Measurements from ENCODE around the gene ELOVL5.
A peak's percentile ranks its signal among the peaks of the same experiment; 100 is the strongest.

Gene ELOVL5

GRCh38 chr6:53238311-53238710 is 110.4 kb downstream of the ELOVL5 start:
- H3K27ac ChIP-seq (ENCODE audit: low read length), result no peak overlapping the region
- no peaks in the 10 kb centered on the region for H3K36me3 ChIP-seq (replicated peaks; ENCODE audit: insufficient read depth, low read length)
- no peak overlapping the region for H3K4me3 ChIP-seq (ENCODE audit: low read length)
- no peak for TF ChIP-seq CTCF (IDR thresholded peaks at IDR 0.05; ENCODE audit: low read length)
- no peak for TF ChIP-seq EZH2phosphoT487 (IDR thresholded peaks at IDR 0.05; ENCODE audit: low read length)
- no peak for TF ChIP-seq EZH2 (optimal IDR thresholded peaks at IDR 0.05; ENCODE audit: low read depth, low read length)
- H3K4me2 ChIP-seq (ENCODE audit: low read depth, low read length), result no peak overlapping the region
- no peaks in the 10 kb centered on the region for H3K9me3 ChIP-seq (replicated peaks; ENCODE audit: insufficient read depth, low read length)
- H2AFZ ChIP-seq (ENCODE audit: low read length), result no peak overlapping the region
- H3K27me3 ChIP-seq (replicated peaks; ENCODE audit: insufficient read depth, low read length), result no peaks in the 10 kb centered on the region
- no peak for DNase-seq
- H3K4me1 ChIP-seq (ENCODE audit: low read length), result peaks cover 15% of the 10 kb centered on the region; the same call in 1 of the 2 replicates
- 0 out of 2 replicates have a peak, but pooled peaks cover 5% of the 10 kb centered on the region for H3F3A ChIP-seq (ENCODE audit: insufficient read depth, low read length)
- no peak overlapping the region for H3K9ac ChIP-seq (ENCODE audit: low read length)
- H4K20me1 ChIP-seq (ENCODE audit: insufficient read depth, low read length), result no peaks in the 10 kb centered on the region
- no peaks in the 10 kb centered on the region for H3K79me2 ChIP-seq (ENCODE audit: low read length)
- no peaks in the 10 kb centered on the region for H3K9me2 ChIP-seq (replicated peaks; ENCODE audit: insufficient read depth, low read length)

GRCh38 chr6:53236241-53236640 is 112.5 kb downstream of the ELOVL5 start:
- Histone ChIP-seq H3K9me2 (replicated peaks; ENCODE audit: insufficient read depth, low read length) (no peaks in the 10 kb centered on the region), H3K4me1 (ENCODE audit: low read length) (peaks cover 15% of the 10 kb centered on the region; the same call in 1 of the 2 replicates), H3K4me3 (ENCODE audit: low read length) (peak overlapping the region; percentile 36), H3K79me2 (ENCODE audit: low read length) (no peaks in the 10 kb centered on the region), H3K4me2 (ENCODE audit: low read depth, low read length) (peak overlapping the region; percentile 68; the same call in 1 of the 2 replicates), H3K27me3 (replicated peaks; ENCODE audit: insufficient read depth, low read length) (no peaks in the 10 kb centered on the region), H3K27ac (ENCODE audit: low read length) (no peak overlapping the region), H4K20me1 (ENCODE audit: insufficient read depth, low read length) (no peaks in the 10 kb centered on the region), H2AFZ (ENCODE audit: low read length) (no peak overlapping the region), H3K9ac (ENCODE audit: low read length) (no peak overlapping the region), H3F3A (ENCODE audit: insufficient read depth, low read length) (0 out of 2 replicates have a peak, but pooled peaks cover 5% of the 10 kb centered on the region), H3K9me3 (replicated peaks; ENCODE audit: insufficient read depth, low read length) (no peaks in the 10 kb centered on the region), H3K36me3 (replicated peaks; ENCODE audit: insufficient read depth, low read length) (no peaks in the 10 kb centered on the region)
- no peak for TF ChIP-seq EZH2phosphoT487 (IDR thresholded peaks at IDR 0.05; ENCODE audit: low read length)
- peak; percentile 39 for DNase-seq

GRCh38 chr6:53235508-53235907 is 113.2 kb downstream of the ELOVL5 start:
- peaks cover 15% of the 10 kb centered on the region; the same call in 1 of the 2 replicates for H3K4me1 ChIP-seq (ENCODE audit: low read length)
- no peak overlapping the region for H3K27ac ChIP-seq (ENCODE audit: low read length)
- H3K36me3 ChIP-seq (replicated peaks; ENCODE audit: insufficient read depth, low read length), result no peaks in the 10 kb centered on the region
- peak overlapping the region; percentile 68; the same call in 1 of the 2 replicates for H3K4me2 ChIP-seq (ENCODE audit: low read depth, low read length)
- H3K4me3 ChIP-seq (ENCODE audit: low read length), result peak overlapping the region; percentile 36; the same call in 1 of the 2 replicates
- H4K20me1 ChIP-seq (ENCODE audit: insufficient read depth, low read length), result no peaks in the 10 kb centered on the region
- no peak for DNase-seq
- H3K79me2 ChIP-seq (ENCODE audit: low read length), result no peaks in the 10 kb centered on the region
- no peak overlapping the region for H2AFZ ChIP-seq (ENCODE audit: low read length)
- no peak overlapping the region for H3K9ac ChIP-seq (ENCODE audit: low read length)
- TF ChIP-seq CTCF (IDR thresholded peaks at IDR 0.05; ENCODE audit: low read length), result no peak
- TF ChIP-seq EZH2 (optimal IDR thresholded peaks at IDR 0.05; ENCODE audit: low read depth, low read length), result no peak
- TF ChIP-seq EZH2phosphoT487 (IDR thresholded peaks at IDR 0.05; ENCODE audit: low read length), result no peak
- H3K27me3 ChIP-seq (replicated peaks; ENCODE audit: insufficient read depth, low read length), result no peaks in the 10 kb centered on the region
- H3K9me3 ChIP-seq (replicated peaks; ENCODE audit: insufficient read depth, low read length), result no peaks in the 10 kb centered on the region
- H3K9me2 ChIP-seq (replicated peaks; ENCODE audit: insufficient read depth, low read length), result no peaks in the 10 kb centered on the region
- H3F3A ChIP-seq (ENCODE audit: insufficient read depth, low read length), result 0 out of 2 replicates have a peak, but pooled peaks cover 5% of the 10 kb centered on the region

- no peaks in the 10 kb centered on the region for H3K27me3 ChIP-seq (replicated peaks; ENCODE audit: insufficient read depth, low read length)
- no peak for DNase-seq
- H3K4me3 ChIP-seq (ENCODE audit: low read length), result no peak overlapping the region
- peaks cover 5% of the 10 kb centered on the region; the same call in 1 of the 2 replicates for H3K4me1 ChIP-seq (ENCODE audit: low read length)
- no peaks in the 10 kb centered on the region for H3K9me3 ChIP-seq (replicated peaks; ENCODE audit: insufficient read depth, low read length)
- H3K9me2 ChIP-seq (replicated peaks; ENCODE audit: insufficient read depth, low read length), result no peaks in the 10 kb centered on the region
- TF ChIP-seq EZH2phosphoT487 (IDR thresholded peaks at IDR 0.05; ENCODE audit: low read length) (no peak), CTCF (IDR thresholded peaks at IDR 0.05; ENCODE audit: low read length) (no peak), EZH2 (optimal IDR thresholded peaks at IDR 0.05; ENCODE audit: low read depth, low read length) (no peak)
- H3F3A ChIP-seq (ENCODE audit: insufficient read depth, low read length), result 0 out of 2 replicates have a peak, but pooled peaks cover 5% of the 10 kb centered on the region
- no peak overlapping the region for H3K27ac ChIP-seq (ENCODE audit: low read length)
- no peak overlapping the region for H3K9ac ChIP-seq (ENCODE audit: low read length)
- H3K4me2 ChIP-seq (ENCODE audit: low read depth, low read length), result no peak overlapping the region
- H4K20me1 ChIP-seq (ENCODE audit: insufficient read depth, low read length), result no peaks in the 10 kb centered on the region
- H3K36me3 ChIP-seq (replicated peaks; ENCODE audit: insufficient read depth, low read length), result no peaks in the 10 kb centered on the region
- no peak overlapping the region for H2AFZ ChIP-seq (ENCODE audit: low read length)
- no peaks in the 10 kb centered on the region for H3K79me2 ChIP-seq (ENCODE audit: low read length)
Measured at GRCh38 chr6:53233309-53233708, 115.4 kb downstream of the ELOVL5 start.

Measured in MM.1S (cell line).